SU-DHL-6 (cell line): ENCODE measurements around the gene PHTF1.

ENCODE experiments used
- CTCF ChIP-seq: fragments of 200-600 bp; sonication (generic); IDR thresholded peaks from one replicate; pipeline ENCODE4 v1.5.1; 2017; ENCODE audit warnings: antibody characterized with exemption, mild to moderate bottlenecking, low read length, moderate library complexity; ENCODE audit not compliant: insufficient read depth, poor library complexity, severe bottlenecking
- EZH2phosphoT487 ChIP-seq: fragments of 200-600 bp; sonication (generic), shearing (Covaris generic); conservative IDR thresholded peaks from 2 replicates; pipeline ENCODE4 v1.6.1; 2018; ENCODE audit warnings: mild to moderate bottlenecking, antibody characterized with exemption, low read length, moderate library complexity, mixed read lengths

DNA sequence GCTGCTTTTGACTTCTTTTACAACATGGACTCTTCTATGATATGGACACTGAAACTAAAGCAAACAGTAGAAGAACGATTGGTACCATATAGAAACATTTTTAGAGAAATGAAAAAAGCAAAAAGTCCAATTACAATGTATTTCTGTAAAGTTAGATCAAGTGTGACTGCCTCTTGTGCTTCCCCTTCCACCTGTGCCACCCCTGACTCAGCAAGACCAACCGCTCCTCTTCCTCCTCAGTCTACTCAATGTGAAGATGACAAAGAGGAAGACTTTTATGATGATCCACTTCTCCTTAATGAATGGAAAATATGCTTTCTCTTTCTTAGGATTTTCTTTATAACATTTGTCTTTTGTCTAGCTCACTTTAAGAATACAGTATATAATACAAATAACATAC is 66.9 kb downstream of the PHTF1 start:
- TF ChIP-seq CTCF (no peak), EZH2phosphoT487 (no peak)
